IMR-90 (cell line): Measurements from ENCODE around the gene ALLC. TPM values are rescaled to one million over a fixed set of nuclear protein-coding genes. Genes with fewer than 3 reads are reported as not detected.

Experiments used
- ATAC-seq: fragments of 200-7000 bp; cut with Tn5 transposase; 2 replicates; pipeline ENCODE4 v1.9.1; 2020; ENCODE audit warnings: low read depth, mild to moderate bottlenecking, moderate library complexity
- BruUV-seq: library from RNA; stranded (reverse); fragments of 400-500 nt; replicated peaks from 2 replicates; lab custom pipeline; 2021; lab: Mats Ljungman, UMichigan
- CTCF ChIA-PET: fragments of 300-600 bp; formaldehyde crosslinking; extraction: SDS; loops from one replicate; lab custom pipeline; 2021; ENCODE audit warnings: antibody characterized with exemption; lab: Yijun Ruan, JAX
- POLR2A ChIA-PET: fragments of 300-600 bp; sonication (Branson Sonifier 250); formaldehyde crosslinking; loops from one replicate; lab custom pipeline; 2022; ENCODE audit warnings: antibody characterized with exemption; ENCODE audit not compliant: unreplicated experiment; lab: Charles Lee
- DNase-seq: peaks from one replicate; pipeline ENCODE4 v3.0.0; 2013
- H2AFZ ChIP-seq: replicated peaks from 2 replicates; pipeline ENCODE3; 2013; ENCODE audit warnings: low read length, mild to moderate bottlenecking; ENCODE audit not compliant: poor library complexity
- H2AK5ac ChIP-seq: 2 replicates; pipeline ENCODE4 v1.6.1; 2013; ENCODE audit warnings: low read depth, low read length, inconsistent platforms
- H2AK9ac ChIP-seq: replicated peaks from 2 replicates; pipeline ENCODE3; 2013; ENCODE audit warnings: mild to moderate bottlenecking, low read depth, low read length, moderate library complexity; ENCODE audit not compliant: poor library complexity
- H2BK120ac ChIP-seq: 2 replicates; pipeline ENCODE4 v1.6.1; 2013; ENCODE audit warnings: low read depth, low read length, inconsistent platforms
- H2BK15ac ChIP-seq: 3 replicates; pipeline ENCODE4 v1.6.1; 2013; ENCODE audit warnings: low read depth, low read length, inconsistent platforms
- H2BK20ac ChIP-seq: 2 replicates; pipeline ENCODE4 v1.6.1; 2013; ENCODE audit warnings: low read depth, mild to moderate bottlenecking, inconsistent platforms, low read length, moderate library complexity
- H2BK5ac ChIP-seq: 2 replicates; pipeline ENCODE4 v1.6.1; 2013; ENCODE audit warnings: mild to moderate bottlenecking, low read depth, low read length, inconsistent platforms; ENCODE audit not compliant: poor library complexity, severe bottlenecking
- H3K14ac ChIP-seq: replicated peaks from 2 replicates; pipeline ENCODE4 v1.6.1; 2013; ENCODE audit warnings: low read depth, low read length, inconsistent platforms
- H3K18ac ChIP-seq: 2 replicates; pipeline ENCODE4 v1.6.1; 2013; ENCODE audit warnings: low read depth, low read length, control low read depth
- H3K23ac ChIP-seq: 2 replicates; pipeline ENCODE4 v1.6.1; 2013; ENCODE audit warnings: low read depth, low read length, inconsistent platforms
- H3K27ac ChIP-seq: 2 replicates; pipeline ENCODE4 v1.5.1; 2013; ENCODE audit warnings: mild to moderate bottlenecking, control low read depth, low read length; ENCODE audit not compliant: insufficient read depth
- H3K27me3 ChIP-seq: 2 replicates; pipeline ENCODE4 v1.6.1; 2013; ENCODE audit warnings: low read length; ENCODE audit not compliant: control insufficient read depth, insufficient read depth
- H3K36me3 ChIP-seq: 2 replicates; pipeline ENCODE4 v1.6.1; 2013; ENCODE audit warnings: low read length, mixed read lengths; ENCODE audit not compliant: control insufficient read depth, insufficient read depth
- H3K4ac ChIP-seq: 2 replicates; pipeline ENCODE4 v1.6.1; 2013; ENCODE audit warnings: low read depth, low read length, inconsistent platforms
- H3K4me1 ChIP-seq: 2 replicates; pipeline ENCODE4 v1.6.1; 2013; ENCODE audit warnings: low read length, mixed read lengths; ENCODE audit not compliant: control insufficient read depth, insufficient read depth
- H3K4me2 ChIP-seq: 2 replicates; pipeline ENCODE4 v1.6.1; 2013; ENCODE audit warnings: low read depth, mild to moderate bottlenecking, control low read depth, low read length, moderate library complexity
- H3K4me3 ChIP-seq: 2 replicates; pipeline ENCODE4 v1.5.1; 2013; ENCODE audit warnings: low read depth, mild to moderate bottlenecking, control low read depth, low read length, moderate library complexity; ENCODE audit not compliant: insufficient read depth
- H3K56ac ChIP-seq: 2 replicates; pipeline ENCODE4 v1.6.1; 2013; ENCODE audit warnings: low read length, inconsistent platforms; ENCODE audit not compliant: insufficient read depth; ENCODE audit errors: extremely low read depth
- H3K79me1 ChIP-seq, 2 experiments: 2 replicates each; pipeline ENCODE4 v1.6.1; 2013; ENCODE audit warnings: low read length in 2 of 2, inconsistent platforms in 1 of 2, low read depth in 1 of 2
- H3K9ac ChIP-seq: 2 replicates; pipeline ENCODE4 v1.6.1; 2013; ENCODE audit warnings: low read depth, low read length, control low read depth
- H3K9me1 ChIP-seq: 2 replicates; pipeline ENCODE4 v1.6.1; 2013; ENCODE audit warnings: low read length, inconsistent platforms; ENCODE audit not compliant: insufficient read depth
- H3K9me3 ChIP-seq: 2 replicates; pipeline ENCODE4 v1.6.1; 2013; ENCODE audit warnings: low read length; ENCODE audit not compliant: control insufficient read depth, insufficient read depth
- H4K20me1 ChIP-seq: 2 replicates; pipeline ENCODE4 v1.6.1; 2013; ENCODE audit warnings: low read length, inconsistent platforms; ENCODE audit not compliant: insufficient read depth
- H4K5ac ChIP-seq: 2 replicates; pipeline ENCODE4 v1.6.1; 2013; ENCODE audit warnings: mild to moderate bottlenecking, low read depth, low read length, control low read depth
- H4K8ac ChIP-seq, 2 experiments: 2 replicates each; pipeline ENCODE4 v1.6.1; 2013; ENCODE audit warnings: low read depth in 2 of 2, low read length in 2 of 2, control low read depth in 1 of 2, inconsistent platforms in 1 of 2
- H4K91ac ChIP-seq: 2 replicates; pipeline ENCODE4 v1.6.1; 2013; ENCODE audit warnings: low read depth, low read length, inconsistent platforms; ENCODE audit not compliant: insufficient read depth
- CHD1 ChIP-seq: IDR thresholded peaks from 2 replicates; pipeline ENCODE4 v1.6.1; 2012; ENCODE audit warnings: low read depth, low read length, improper control_type of control experiment
- MAFK ChIP-seq: IDR thresholded peaks from 2 replicates; pipeline ENCODE4 v1.6.1; 2012; ENCODE audit warnings: low read depth, low read length, improper control_type of control experiment
- MAZ ChIP-seq: IDR thresholded peaks from 2 replicates; pipeline ENCODE4 v1.6.1; 2012; ENCODE audit warnings: low read depth, mild to moderate bottlenecking, low read length, improper control_type of control experiment, moderate library complexity, borderline replicate concordance
- MXI1 ChIP-seq: IDR thresholded peaks from 2 replicates; pipeline ENCODE4 v1.6.1; 2012; ENCODE audit warnings: low read depth, mild to moderate bottlenecking, low read length, moderate library complexity, borderline replicate concordance
- NFE2L2 ChIP-seq: fragments of 150-350 bp; IDR thresholded peaks from 2 replicates; pipeline ENCODE4 v1.6.1; 2016; ENCODE audit warnings: low read depth, mild to moderate bottlenecking, low read length
- POLR2A ChIP-seq: IDR thresholded peaks from 2 replicates; pipeline ENCODE4 v1.6.1; 2012; ENCODE audit warnings: mild to moderate bottlenecking, low read depth, low read length
- RAD21 ChIP-seq: IDR thresholded peaks from 2 replicates; pipeline ENCODE4 v1.6.1; 2012; ENCODE audit warnings: low read length, improper control_type of control experiment
- RCOR1 ChIP-seq: IDR thresholded peaks from 2 replicates; pipeline ENCODE4 v1.6.1; 2012; ENCODE audit warnings: mild to moderate bottlenecking, low read length, improper control_type of control experiment; ENCODE audit not compliant: insufficient replicate concordance
- RFX5 ChIP-seq: IDR thresholded peaks from 2 replicates; pipeline ENCODE4 v1.8.0; 2012; ENCODE audit warnings: low read depth, mild to moderate bottlenecking, low read length, moderate library complexity
- SMC3 ChIP-seq: fragments of 150-350 bp; IDR thresholded peaks from 2 replicates; pipeline ENCODE4 v1.6.1; 2016; ENCODE audit warnings: low read depth, mild to moderate bottlenecking, antibody characterized with exemption, low read length, moderate library complexity
- WGBS, 2 experiments: methylation state at CpG; one replicate each; pipeline versions ENCODE4 v1.1.5 to v1.1.7; 2013; ENCODE audit warnings: missing lambda C conversion rate in 2 of 2; ENCODE audit not compliant: insufficient read length in 1 of 2; ENCODE audit errors: extremely low coverage in 2 of 2; 5-methylcytosine and 5-hydroxymethylcytosine counted together
- dilution Hi-C: fragments of 300-500 bp; cut with HindIII; formaldehyde crosslinking; loops from one replicate; pipeline ENCODE4 v1.14.3; 2018; ENCODE audit warnings: low sequenced_read_pairs; ENCODE audit not compliant: unreplicated experiment
- in situ Hi-C: fragments of 300-500 bp; cut with MboI; formaldehyde crosslinking; loops from 3 replicates; pipeline ENCODE4 v1.14.3; 2019; ENCODE audit warnings: low sequenced_read_pairs, inconsistent platforms, mixed read lengths
- intact Hi-C: fragments of 100-400 bp; cut with micrococcal nuclease; formaldehyde crosslinking; loops from 2 replicates; pipeline ENCODE4 v1.10.0; 2022
- polyA plus RNA-seq, 3 experiments: library from polyadenylated mRNA; depleted of rRNA; stranded (reverse); fragments of >200 nt; gene quantifications; 2 replicates each; pipeline ENCODE4 v1.2.3, GENCODE V29; 2012; ENCODE audit warnings: low replicate concordance in 1 of 3
- total RNA-seq: library from RNA; depleted of rRNA; stranded (reverse); fragments of >200 nt; gene quantifications from 2 replicates; pipeline ENCODE4 v1.2.3, GENCODE V29; 2012
- TF ChIP-seq, protein P1 (sequence below): fragments of 150-350 bp; IDR thresholded peaks from 2 replicates; pipeline ENCODE4 v1.6.1; 2016; ENCODE audit warnings: low read depth, mild to moderate bottlenecking, low read length, moderate library complexity, borderline replicate concordance
- TF ChIP-seq, protein P2 (sequence below): fragments of 150-350 bp; IDR thresholded peaks from 2 replicates; pipeline ENCODE4 v1.6.1; 2017; ENCODE audit warnings: mild to moderate bottlenecking, antibody characterized with exemption, low read length, low read depth

The ALLC gene
- total and polyA plus RNA-seq, 2 of the 4 experiments (the other 2 are of a cell fraction) = not detected

DNA sequence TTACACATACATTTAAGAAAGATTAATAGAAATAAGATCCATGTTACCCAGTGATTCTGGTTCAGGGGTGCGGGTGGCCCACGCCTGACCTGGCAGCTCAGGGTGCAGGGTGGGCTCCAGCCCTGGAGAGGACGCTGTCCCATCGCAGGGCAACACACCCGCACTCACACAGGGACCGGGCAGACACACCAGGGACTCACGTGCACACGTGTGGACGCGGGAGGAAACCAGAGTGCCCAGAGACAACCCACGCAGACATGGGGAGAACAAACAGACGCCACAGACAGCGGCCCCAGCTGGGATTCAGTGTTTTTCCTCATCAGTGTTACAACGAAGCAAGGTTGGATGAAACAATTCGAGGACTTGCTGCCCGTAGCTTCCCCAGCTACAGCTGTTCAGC lies 8.4 kb upstream of the ALLC start:
- in situ Hi-C loops (loop anchor here (10.0 kb wide), 1 partner anchor 225 kb away; no protein-coding TSS in a partner anchor), intact Hi-C loops (no loop called here), dilution Hi-C loops (no loop called here)
- Histone ChIP-seq H3K27ac (no peak overlapping the region), H3K9me1 (no peaks in the 10 kb centered on the region), H2AK5ac (no peak overlapping the region), H3K4me2 (no peak overlapping the region), H3K36me3 (no peaks in the 10 kb centered on the region), H4K5ac (no peak overlapping the region), H3K4me3 (no peak overlapping the region), H2BK15ac (no peak overlapping the region), H3K18ac (no peak overlapping the region), H3K14ac (no peak overlapping the region), H3K9ac (no peak overlapping the region), H2BK20ac (no peak overlapping the region), H2AFZ (no peak overlapping the region), H3K79me1 (no peaks in the 10 kb centered on the region), H2BK5ac (no peak overlapping the region), H3K23ac (no peak overlapping the region), H4K8ac (no peak overlapping the region), H3K9me3 (peaks cover 3% of the 10 kb centered on the region; the same call in 1 of the 2 replicates), H3K27me3 (no peaks in the 10 kb centered on the region; the same call in 1 of the 2 replicates), H3K56ac (no peak overlapping the region), H2BK120ac (no peak overlapping the region), H4K91ac (no peak overlapping the region), H3K4ac (no peak overlapping the region), H3K4me1 (peaks cover 4% of the 10 kb centered on the region; the same call in 1 of the 2 replicates), H4K20me1 (no peaks in the 10 kb centered on the region), H2AK9ac (no peak overlapping the region)
- DNase-seq (no peak), ATAC-seq (no peak)
- WGBS, 2 experiments = 91% methylated on average over 8 of the region's 16 CpGs; no CpG with 5 or more reads in 1 of the 2 experiments
- no TSS peak for BruUV-seq
- ChIA-PET CTCF (no interaction called here), POLR2A (no interaction called here)
- TF ChIP-seq RAD21 (no peak), CHD1 (no peak), NFE2L2 (no peak), MAZ (no peak), RFX5 (no peak), RCOR1 (no peak), MAFK (no peak), SMC3 (no peak), MXI1 (no peak), POLR2A (no peak)
- TF ChIP-seq, protein P1, sequence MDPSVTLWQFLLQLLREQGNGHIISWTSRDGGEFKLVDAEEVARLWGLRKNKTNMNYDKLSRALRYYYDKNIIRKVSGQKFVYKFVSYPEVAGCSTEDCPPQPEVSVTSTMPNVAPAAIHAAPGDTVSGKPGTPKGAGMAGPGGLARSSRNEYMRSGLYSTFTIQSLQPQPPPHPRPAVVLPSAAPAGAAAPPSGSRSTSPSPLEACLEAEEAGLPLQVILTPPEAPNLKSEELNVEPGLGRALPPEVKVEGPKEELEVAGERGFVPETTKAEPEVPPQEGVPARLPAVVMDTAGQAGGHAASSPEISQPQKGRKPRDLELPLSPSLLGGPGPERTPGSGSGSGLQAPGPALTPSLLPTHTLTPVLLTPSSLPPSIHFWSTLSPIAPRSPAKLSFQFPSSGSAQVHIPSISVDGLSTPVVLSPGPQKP = no peak
- TF ChIP-seq, protein P2, sequence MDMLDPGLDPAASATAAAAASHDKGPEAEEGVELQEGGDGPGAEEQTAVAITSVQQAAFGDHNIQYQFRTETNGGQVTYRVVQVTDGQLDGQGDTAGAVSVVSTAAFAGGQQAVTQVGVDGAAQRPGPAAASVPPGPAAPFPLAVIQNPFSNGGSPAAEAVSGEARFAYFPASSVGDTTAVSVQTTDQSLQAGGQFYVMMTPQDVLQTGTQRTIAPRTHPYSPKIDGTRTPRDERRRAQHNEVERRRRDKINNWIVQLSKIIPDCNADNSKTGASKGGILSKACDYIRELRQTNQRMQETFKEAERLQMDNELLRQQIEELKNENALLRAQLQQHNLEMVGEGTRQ = no peak
